OCI-LY7 (cell line): ENCODE results near the gene TMEM181. TPM values are rescaled to one million over a fixed set of nuclear protein-coding genes. Genes with fewer than 3 reads are reported as not detected.

ENCODE experiments used
- BruUV-seq: library from RNA; stranded (reverse); fragments of 400-500 nt; replicated peaks from 2 replicates; lab custom pipeline; 2021; lab: Mats Ljungman, UMichigan
- CTCF ChIA-PET: fragments of 300-600 bp; sonication (Branson Sonifier 250); formaldehyde crosslinking; loops from one replicate; lab custom pipeline; 2022; ENCODE audit warnings: antibody characterized with exemption; ENCODE audit not compliant: unreplicated experiment; lab: Charles Lee
- POLR2A ChIA-PET: fragments of 300-600 bp; sonication (Branson Sonifier 250); formaldehyde crosslinking; loops from one replicate; lab custom pipeline; 2022; ENCODE audit warnings: antibody characterized with exemption; lab: Charles Lee
- DNase-seq: peaks from one replicate; pipeline ENCODE4 v3.0.0-alpha.2; 2015; ENCODE audit warnings: low spot score
- H2AFZ ChIP-seq: fragments of 200-600 bp; sonication (generic), shearing (Covaris generic); 2 replicates; pipeline ENCODE4 v1.6.1; 2014; ENCODE audit warnings: mild to moderate bottlenecking, antibody characterized with exemption, low read length, moderate library complexity
- H3K27ac ChIP-seq: fragments of 200-600 bp; sonication (generic); 2 replicates; pipeline ENCODE4 v1.5.1; 2014; ENCODE audit warnings: mixed run types, low read depth, mild to moderate bottlenecking, moderate library complexity, low read length, inconsistent platforms; ENCODE audit not compliant: poor library complexity, severe bottlenecking
- H3K36me3 ChIP-seq: fragments of 200-600 bp; sonication (generic); 2 replicates; pipeline ENCODE4 v1.6.1; 2014; ENCODE audit warnings: mild to moderate bottlenecking, antibody characterized with exemption, low read length, moderate library complexity, mixed read lengths; ENCODE audit not compliant: insufficient read depth
- H3K4me1 ChIP-seq: fragments of 200-600 bp; sonication (generic); 2 replicates; pipeline ENCODE4 v1.5.1; 2014; ENCODE audit warnings: mild to moderate bottlenecking, low read length; ENCODE audit not compliant: insufficient read depth, poor library complexity, severe bottlenecking
- H3K4me2 ChIP-seq: fragments of 200-600 bp; sonication (generic); 2 replicates; pipeline ENCODE4 v1.6.1; 2014; ENCODE audit warnings: mild to moderate bottlenecking, low read length
- H3K4me3 ChIP-seq: fragments of 200-600 bp; sonication (generic); 2 replicates; pipeline ENCODE4 v1.5.1; 2014; ENCODE audit warnings: mild to moderate bottlenecking, low read depth, low read length; ENCODE audit not compliant: poor library complexity, severe bottlenecking
- H3K79me2 ChIP-seq: fragments of 200-600 bp; sonication (generic); 2 replicates; pipeline ENCODE4 v1.6.1; 2016; ENCODE audit warnings: low read depth, mild to moderate bottlenecking, low read length, moderate library complexity, mixed read lengths; ENCODE audit not compliant: insufficient read depth
- H3K9me2 ChIP-seq: fragments of 200-600 bp; sonication (generic); 2 replicates; pipeline ENCODE4 v1.6.1; 2016; ENCODE audit warnings: mild to moderate bottlenecking, low read length, mixed read lengths; ENCODE audit not compliant: insufficient read depth
- H3K9me3 ChIP-seq: fragments of 200-600 bp; sonication (generic); 2 replicates; pipeline ENCODE4 v1.6.1; 2014; ENCODE audit warnings: mild to moderate bottlenecking, mixed run types, low read length, mixed read lengths
- H4K20me1 ChIP-seq: fragments of 200-600 bp; sonication (generic); 2 replicates; pipeline ENCODE4 v1.6.1; 2014; ENCODE audit warnings: mild to moderate bottlenecking, antibody characterized with exemption, low read length, moderate library complexity, mixed read lengths; ENCODE audit not compliant: insufficient read depth
- CTCF ChIP-seq: fragments of 200-600 bp; sonication (generic); conservative IDR thresholded peaks from 2 replicates; pipeline ENCODE4 v1.5.1; 2014; ENCODE audit warnings: mild to moderate bottlenecking, antibody characterized with exemption, low read length, moderate library complexity, mixed read lengths
- EZH2phosphoT487 ChIP-seq: fragments of 200-600 bp; sonication (generic); IDR thresholded peaks from 2 replicates; pipeline ENCODE4 v1.6.1; 2018; ENCODE audit warnings: low read depth, borderline replicate concordance, mild to moderate bottlenecking, mixed run types, antibody characterized with exemption, low read length, moderate library complexity, mixed read lengths
- intact Hi-C: fragments of 100-400 bp; cut with micrococcal nuclease; formaldehyde crosslinking; loops from one replicate; pipeline ENCODE4 v1.10.0; 2022; ENCODE audit not compliant: unreplicated experiment
- total RNA-seq, 2 experiments: library from RNA; depleted of rRNA in 1 of 2; stranded (reverse); fragments of >200 nt in 1 of 2; shearing (Covaris generic) in 1 of 2; gene quantifications; 2 replicates each; pipeline ENCODE4 v1.2.3, GENCODE V29; 2014 to 2022

The TMEM181 gene
- total RNA-seq, 2 experiments from 2014 or later: 8.0 to 12.5 TPM

DNA sequence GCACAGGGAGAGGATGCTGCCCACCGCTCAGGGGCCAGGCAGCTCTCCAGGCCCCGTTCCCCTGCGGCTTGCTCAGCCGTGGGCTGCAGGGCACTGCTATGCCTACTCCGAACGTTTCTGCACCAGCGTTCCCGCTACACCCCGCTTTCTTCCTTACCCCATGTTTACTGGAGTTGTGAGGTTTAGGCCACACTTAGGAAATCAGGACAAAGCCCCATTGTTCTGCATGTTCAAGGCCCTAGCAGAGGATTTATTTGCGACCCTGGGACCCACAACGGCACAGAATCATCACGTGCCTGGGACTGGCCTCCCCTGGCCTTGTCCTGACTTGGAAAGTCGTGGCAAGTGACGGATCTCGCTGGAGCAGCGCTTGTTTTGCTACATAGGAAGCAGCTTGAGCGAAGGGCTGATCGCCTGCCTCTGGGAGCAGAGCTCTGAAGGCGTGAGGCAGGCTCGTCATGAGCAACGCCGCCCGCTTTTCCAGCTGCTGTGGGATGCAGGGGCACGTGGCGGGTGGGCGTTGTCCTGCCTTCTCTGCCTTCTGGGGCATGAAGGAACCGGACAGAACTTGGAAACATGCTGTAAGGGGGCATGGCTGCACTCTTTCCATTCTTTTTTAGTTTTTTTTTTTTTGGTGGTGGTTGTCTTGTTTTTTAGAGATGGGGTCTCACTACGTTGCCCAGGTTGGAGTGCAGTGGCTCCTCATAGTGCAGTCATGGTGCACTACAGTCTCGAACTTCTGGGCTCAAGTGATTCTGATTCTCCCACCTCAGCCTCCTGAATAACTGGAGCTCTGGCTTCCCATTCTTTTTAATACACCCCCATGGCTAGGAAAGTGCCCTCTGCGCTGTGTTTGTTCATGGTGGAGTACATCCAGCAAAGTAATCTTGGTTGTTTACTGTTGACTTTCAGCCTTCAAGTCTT lies 14.6 kb upstream of the TMEM181 start:
- Histone ChIP-seq H3K4me2 (no peak overlapping the region), H3K9me2 (no peaks in the 10 kb centered on the region), H3K79me2 (no peaks in the 10 kb centered on the region), H4K20me1 (no peaks in the 10 kb centered on the region), H2AFZ (no peak overlapping the region), H3K4me3 (no peak overlapping the region), H3K27ac (no peak overlapping the region), H3K9me3 (no peaks in the 10 kb centered on the region), H3K4me1 (no peaks in the 10 kb centered on the region), H3K36me3 (no peaks in the 10 kb centered on the region)
- intact Hi-C loops: no loop called here
- DNase-seq: no peak
- POLR2A ChIA-PET: interaction anchor here (0.6 kb wide), 1 partner anchor 106 kb away, joined by 3 read pairs; no protein-coding TSS in a partner anchor
- BruUV-seq: no TSS peak
- TF ChIP-seq EZH2phosphoT487: no peak
- no peak for TF ChIP-seq CTCF
- CTCF ChIA-PET: no interaction called here

DNA sequence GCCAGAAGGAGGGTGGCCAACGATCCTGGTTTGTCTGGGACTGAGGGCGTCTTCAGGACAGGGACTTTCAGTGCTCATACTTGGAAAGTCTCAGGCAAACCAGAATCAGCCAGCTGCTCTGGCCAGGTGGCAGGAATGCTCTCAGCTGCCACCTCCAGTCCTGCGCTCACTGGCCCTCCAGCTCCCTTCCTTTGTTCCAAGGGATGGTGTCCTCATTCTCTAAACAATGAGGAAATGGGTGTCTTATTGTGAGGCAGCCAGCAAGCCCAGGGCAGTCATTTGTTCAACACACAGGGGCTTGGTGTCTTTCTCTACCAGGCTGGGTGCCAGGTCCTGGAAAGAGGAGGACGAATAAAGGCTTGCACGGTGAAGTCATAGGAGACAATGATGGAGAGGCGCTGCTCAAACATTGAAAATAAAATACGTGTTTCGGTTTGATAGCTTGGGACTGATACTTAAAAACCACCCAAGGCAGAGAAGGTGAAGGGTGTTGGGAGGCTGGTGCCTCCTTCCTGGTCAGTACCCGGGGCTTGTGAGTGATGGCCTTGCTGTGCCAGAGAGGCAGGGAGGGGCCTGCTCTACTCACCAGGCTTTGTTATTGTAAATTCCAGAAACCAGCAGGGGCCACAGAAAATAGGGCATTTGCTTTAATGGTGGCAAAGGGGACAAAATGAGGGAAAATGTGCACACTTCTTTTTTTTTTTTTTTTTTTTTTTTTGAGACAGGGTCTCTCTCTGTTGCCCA lies 11.3 kb upstream of the TMEM181 start:
- DNase-seq: no peak
- Histone ChIP-seq H3K4me2 (no peak overlapping the region), H3K9me2 (no peaks in the 10 kb centered on the region), H3K9me3 (no peaks in the 10 kb centered on the region), H3K27ac (no peak overlapping the region), H3K4me3 (no peak overlapping the region), H2AFZ (no peak overlapping the region), H3K36me3 (no peaks in the 10 kb centered on the region), H3K4me1 (no peaks in the 10 kb centered on the region), H4K20me1 (no peaks in the 10 kb centered on the region), H3K79me2 (no peaks in the 10 kb centered on the region)
- POLR2A ChIA-PET: interaction anchor here (0.5 to 0.9 kb wide), 4 partner anchors 11 to 428 kb away, joined by 3 read pairs; no protein-coding TSS in a partner anchor
- CTCF ChIA-PET: no interaction called here
- TF ChIP-seq EZH2phosphoT487 (no peak), CTCF (no peak)
- BruUV-seq: no TSS peak
- intact Hi-C loops: no loop called here
